Stimulated activated naive CD4-positive, alpha-beta T cell (primary cell): ENCODE results near the gene ZNF764.
"Not testable (repeated sequence)": the region's sequence is repeated elsewhere in the genome, so short reads cannot be mapped to it uniquely, and the experiment has no call there.

Source experiments
- DNase-seq, 6 experiments: peaks; one replicate each; lab custom pipeline; 2025; lab: John Stamatoyannopoulos, UW

Gene ZNF764

GRCh38 chr16:30527635-30528178 is 30.5 kb downstream of the ZNF764 start:
- DNase-seq: peak in 3 of 6 experiments; percentile 22 to 69 (median 63)

GRCh38 chr16:30526823-30527634 is 31.1 kb downstream of the ZNF764 start:
- peak; percentile 58 to 85 (median 69) for DNase-seq

DNA sequence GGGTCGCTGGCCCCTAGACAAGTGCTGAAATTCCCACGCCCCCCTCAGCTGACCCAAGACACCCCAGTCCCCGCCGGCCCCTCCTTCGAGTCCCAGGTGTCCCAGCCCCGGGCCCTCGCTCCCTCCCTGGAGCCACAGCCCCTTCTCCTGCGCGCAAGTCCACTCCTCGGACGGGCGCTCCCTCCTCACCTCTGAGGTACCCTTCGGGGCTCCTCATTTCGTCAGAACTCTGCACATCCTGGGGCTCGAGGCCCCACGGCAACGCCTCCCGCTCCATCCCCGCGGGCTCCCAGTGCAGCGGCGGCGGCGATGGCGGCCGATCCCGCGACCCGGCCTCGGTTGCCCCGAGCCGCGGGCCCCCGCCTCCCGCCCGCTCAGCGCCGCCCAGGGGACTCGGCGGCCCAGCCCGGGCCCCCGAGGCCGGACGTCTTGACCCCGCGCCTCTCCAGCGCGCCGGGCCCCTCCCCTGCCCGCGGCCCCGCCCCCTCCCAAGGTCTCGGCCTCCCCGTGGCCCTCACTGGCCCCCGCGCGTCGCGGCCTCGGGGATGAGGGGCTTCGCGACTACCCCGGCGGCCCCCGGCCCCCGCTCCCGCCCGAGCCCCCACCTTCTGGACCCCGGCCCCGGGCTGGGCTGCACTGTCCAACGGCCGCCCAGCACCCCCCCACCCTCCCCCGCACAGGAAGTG is 31.9 kb downstream of the ZNF764 start, which contains the start of gene ZNF768:
ZNF768 (minus strand) TSS at position 430 of the 686 bp plus-strand sequence; CDS start at position 277, 153 bp downstream.
- DNase-seq: peak in 2 of 6 experiments; percentile 44 to 53

DNA sequence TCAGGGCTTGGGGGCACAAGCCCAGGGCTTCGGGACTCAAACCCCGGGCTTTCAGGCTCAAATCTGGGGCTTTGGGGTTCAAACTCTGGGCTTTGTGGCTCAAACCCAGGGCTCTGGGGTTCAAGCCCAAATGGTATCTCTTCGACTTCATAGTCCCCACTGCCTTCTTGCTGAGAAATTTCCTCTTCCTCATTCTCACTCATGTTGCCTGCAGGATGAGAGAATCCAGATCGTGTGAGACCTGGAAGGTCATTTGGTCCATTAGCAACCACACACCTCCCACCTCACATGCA is 32.4 kb downstream of the ZNF764 start:
- peak in 1 of 6 experiments; percentile 38 for DNase-seq

- no peak for DNase-seq
These were observed 33.3 kb downstream of the ZNF764 start for GRCh38 chr16:30524575-30525568.

GRCh38 chr16:30523768-30524574 is 34.2 kb downstream of the ZNF764 start:
- DNase-seq: no peak

GRCh38 chr16:30522702-30523463 is 35.3 kb downstream of the ZNF764 start:
- not testable (repeated sequence) for DNase-seq

DNA sequence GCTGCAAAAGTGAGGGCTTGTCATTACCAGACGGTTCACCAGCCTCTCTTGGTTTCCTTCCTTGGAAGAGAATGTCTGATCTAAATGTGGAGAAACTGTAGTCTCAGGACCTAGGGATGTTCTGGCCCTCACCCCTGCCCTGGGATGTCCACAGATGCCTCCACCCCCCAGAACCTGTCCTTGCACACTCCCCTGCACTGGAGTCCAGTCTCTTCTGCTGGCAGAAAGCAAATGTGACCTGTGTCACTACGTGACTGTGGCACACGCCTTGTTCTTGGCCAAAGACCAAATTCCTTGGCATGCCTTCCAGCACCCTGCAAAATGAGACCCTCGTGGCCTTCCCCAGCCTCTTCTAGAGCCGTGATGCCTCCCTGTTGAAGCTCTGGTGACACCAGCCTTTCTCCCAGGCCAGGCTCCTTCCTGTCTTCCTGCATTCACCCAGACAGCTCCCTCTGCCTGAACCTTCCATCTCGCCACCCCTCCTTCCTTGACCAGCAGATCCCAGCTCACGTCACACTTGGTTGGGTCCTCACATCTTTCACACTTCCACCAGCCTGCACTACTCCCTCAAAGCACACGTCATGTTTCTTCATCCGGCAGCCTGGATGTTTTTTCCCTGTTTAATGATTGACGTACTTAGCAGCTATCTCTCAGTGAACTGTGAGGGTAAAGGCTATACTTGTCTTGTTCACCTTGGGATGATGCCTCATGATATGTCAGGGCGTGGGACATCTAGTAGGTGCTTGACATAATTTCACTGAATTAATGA is 36.1 kb downstream of the ZNF764 start:
- DNase-seq: no peak

GRCh38 chr16:30521476-30521872 is 36.7 kb downstream of the ZNF764 start:
- DNase-seq: no peak

GRCh38 chr16:30519120-30520049 is 38.8 kb downstream of the ZNF764 start:
- no peak for DNase-seq

GRCh38 chr16:30518552-30518951 is 39.6 kb downstream of the ZNF764 start:
- DNase-seq: no peak

DNA sequence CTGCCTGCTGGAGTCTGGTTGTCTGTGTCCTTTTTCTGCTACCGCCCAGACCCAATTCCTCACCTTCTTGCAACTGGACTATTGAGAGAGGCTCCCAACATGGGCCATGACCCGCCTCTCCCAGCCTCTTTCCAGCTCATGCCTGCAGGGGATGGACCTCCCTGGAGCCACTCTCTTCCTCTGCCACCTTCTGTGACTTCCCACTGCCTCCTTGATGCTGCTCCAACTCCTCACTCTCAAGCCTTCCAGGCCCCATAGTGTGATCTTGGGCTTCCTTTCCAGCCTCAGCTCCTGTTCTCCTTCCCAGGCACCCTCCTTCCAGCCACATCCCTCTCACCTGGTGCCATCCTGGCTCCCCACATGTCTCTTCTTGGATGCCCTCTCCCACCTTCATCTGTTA is 42.9 kb downstream of the ZNF764 start:
- DNase-seq: no peak

GRCh38 chr16:30511509-30511908 is 46.7 kb downstream of the ZNF764 start:
- no peak for DNase-seq

DNA sequence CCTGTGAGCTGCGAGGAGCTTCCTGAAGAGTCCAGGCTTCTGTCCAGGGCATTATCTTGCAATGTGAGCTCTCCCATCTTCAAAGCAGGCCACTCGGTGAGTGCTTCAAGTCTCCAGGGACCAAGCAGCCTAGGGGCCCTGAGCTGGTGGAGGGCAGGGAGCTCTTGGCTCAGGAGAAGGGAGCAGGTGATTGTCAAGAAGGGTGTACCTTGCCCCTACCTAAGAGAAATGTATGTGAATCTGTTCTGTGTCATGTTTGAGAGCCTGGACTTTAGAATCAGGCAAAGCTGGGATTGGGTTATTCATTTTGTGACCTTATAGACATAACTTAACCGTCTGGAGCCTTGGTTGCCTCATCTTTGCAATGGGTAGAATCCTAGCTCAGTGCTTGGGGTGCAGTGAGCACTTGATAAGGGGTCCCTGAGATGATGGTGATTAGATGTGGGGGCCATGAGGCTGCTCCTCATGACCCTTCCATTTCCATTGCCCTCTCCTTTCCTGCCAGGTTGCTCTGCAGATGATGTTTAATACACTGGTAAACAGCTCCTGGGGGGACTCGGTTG is 47.7 kb downstream of the ZNF764 start:
- no peak for DNase-seq

DNA sequence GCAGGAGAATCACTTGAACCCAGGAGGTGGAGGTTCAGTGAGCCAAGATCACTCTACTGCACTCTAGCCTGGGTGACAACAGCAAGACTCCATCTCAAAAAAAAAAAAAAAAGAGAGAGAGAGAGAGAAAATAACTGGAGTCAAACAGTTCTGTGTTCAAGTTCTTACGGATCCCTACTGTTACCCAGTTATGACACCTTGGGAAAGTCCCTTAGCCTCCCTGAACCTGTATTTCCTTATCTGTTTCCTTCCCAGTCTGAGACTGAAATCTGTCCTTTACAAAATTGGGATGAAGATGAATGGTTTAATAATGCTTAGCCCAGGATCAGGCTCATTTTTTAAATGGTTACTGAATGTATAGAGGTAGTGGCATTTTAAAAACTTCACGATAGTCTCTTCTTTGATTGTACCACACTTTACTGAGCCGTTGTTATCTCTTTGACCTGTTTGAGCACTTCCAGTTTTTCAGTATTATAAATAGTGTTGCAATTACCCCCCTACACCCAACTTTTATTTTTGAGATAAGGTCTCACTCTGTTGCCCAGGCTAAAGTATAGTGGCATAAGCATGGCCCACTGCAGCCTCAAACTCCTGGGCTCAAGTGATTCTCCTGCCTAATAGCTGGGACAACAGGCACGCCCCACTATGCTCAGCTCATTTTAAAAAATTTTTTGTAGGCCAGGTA is 49.0 kb downstream of the ZNF764 start:
- no peak for DNase-seq
